ENCODE results near the gene SLC25A21. TPM values are rescaled to one million over a fixed set of nuclear protein-coding genes. Genes with fewer than 3 reads are reported as not detected.

The SLC25A21 gene
- total RNA-seq, 4 donors from 2014 or later = 0.82 to 11.1 TPM; not detected in 2

GRCh38 chr14:37140176-37140575 is 32.2 kb downstream of the SLC25A21 start:
- Histone ChIP-seq H3K9me3 (no peaks in the 10 kb centered on the region), H3K4me1 (no peaks in the 10 kb centered on the region), H3K27ac (no peak overlapping the region), H3K27me3 (no peaks in the 10 kb centered on the region), H3K36me3 (no peaks in the 10 kb centered on the region), H3K4me3 (no peak overlapping the region)
- in situ Hi-C loops (cut with MboI; ENCODE audit: low pct_ligation_motif_present in 1 of 4, low pct_unique_long_range_greater_than_20kb in 1 of 4, low sequenced_read_pairs in 3 of 4) = no loop called here
- TF ChIP-seq CTCF (IDR thresholded peaks at IDR 0.05) (no peak), POLR2AphosphoS5 (IDR thresholded peaks at IDR 0.05) (no peak), POLR2A (IDR thresholded peaks at IDR 0.05) (no peak), EP300 (IDR thresholded peaks at IDR 0.05; ENCODE audit: low read depth) (no peak)
- DNase-seq = no peak
- 81 to 88% methylated on average over 1 to 2 of the region's 2 CpGs for WGBS, 2 donors (ENCODE audit: low coverage in 1 of 2)
- intact Hi-C loops (cut with DNase I; ENCODE audit: low total_unique reads) = no loop called here

GRCh38 chr14:37139710-37140109 is 32.7 kb downstream of the SLC25A21 start:
- intact Hi-C loops (cut with DNase I; ENCODE audit: low total_unique reads) = no loop called here
- H3K27me3 ChIP-seq = no peaks in the 10 kb centered on the region
- no peak for TF ChIP-seq EP300 (IDR thresholded peaks at IDR 0.05; ENCODE audit: low read depth)
- no peak for TF ChIP-seq POLR2AphosphoS5 (IDR thresholded peaks at IDR 0.05)
- TF ChIP-seq CTCF (IDR thresholded peaks at IDR 0.05) = no peak
- TF ChIP-seq POLR2A (IDR thresholded peaks at IDR 0.05) = no peak

GRCh38 chr14:37138898-37139297 is 33.5 kb downstream of the SLC25A21 start:
- WGBS, 2 donors (ENCODE audit: low coverage in 1 of 2) = 70 to 90% methylated on average over 2 of the region's 2 CpGs
- in situ Hi-C loops (cut with MboI; ENCODE audit: low pct_ligation_motif_present in 1 of 4, low pct_unique_long_range_greater_than_20kb in 1 of 4, low sequenced_read_pairs in 3 of 4) = no loop called here
- no peak for DNase-seq

More at GRCh38 chr14:37139710-37140109, 32.7 kb downstream of the SLC25A21 start:
- Histone ChIP-seq H3K4me3 (no peak overlapping the region), H3K4me1 (no peaks in the 10 kb centered on the region), H3K27ac (no peak overlapping the region), H3K36me3 (no peaks in the 10 kb centered on the region), H3K9me3 (no peaks in the 10 kb centered on the region)
- DNase-seq = no peak
- in situ Hi-C loops (cut with MboI; ENCODE audit: low pct_ligation_motif_present in 1 of 4, low pct_unique_long_range_greater_than_20kb in 1 of 4, low sequenced_read_pairs in 3 of 4) = no loop called here
- 80 to 93% methylated on average over 2 to 3 of the region's 3 CpGs for WGBS, 2 donors (ENCODE audit: low coverage in 1 of 2)

GRCh38 chr14:37133284-37133913 is 39.0 kb downstream of the SLC25A21 start:
- 76 to 78% methylated on average over 3 of the region's 3 CpGs for WGBS, 2 donors (ENCODE audit: low coverage in 1 of 2)
- in situ Hi-C loops (cut with MboI; ENCODE audit: low pct_ligation_motif_present in 1 of 4, low pct_unique_long_range_greater_than_20kb in 1 of 4, low sequenced_read_pairs in 3 of 4) (no loop called here), intact Hi-C loops (cut with DNase I; ENCODE audit: low total_unique reads) (no loop called here)
- Histone ChIP-seq H3K36me3 (no peaks in the 10 kb centered on the region), H3K4me3 (no peak overlapping the region), H3K9me3 (no peaks in the 10 kb centered on the region), H3K27me3 (no peaks in the 10 kb centered on the region), H3K4me1 (no peaks in the 10 kb centered on the region), H3K27ac (no peak overlapping the region)
- TF ChIP-seq EP300 (IDR thresholded peaks at IDR 0.05; ENCODE audit: low read depth) (no peak), POLR2A (IDR thresholded peaks at IDR 0.05) (no peak), POLR2AphosphoS5 (IDR thresholded peaks at IDR 0.05) (no peak), CTCF (IDR thresholded peaks at IDR 0.05) (no peak)
- no peak for DNase-seq

More at GRCh38 chr14:37138898-37139297, 33.5 kb downstream of the SLC25A21 start:
- H3K4me1 ChIP-seq = no peaks in the 10 kb centered on the region
- no peaks in the 10 kb centered on the region for H3K36me3 ChIP-seq
- TF ChIP-seq CTCF (IDR thresholded peaks at IDR 0.05) (no peak), POLR2AphosphoS5 (IDR thresholded peaks at IDR 0.05) (no peak), POLR2A (IDR thresholded peaks at IDR 0.05) (no peak)
- intact Hi-C loops (cut with DNase I; ENCODE audit: low total_unique reads) = no loop called here
- no peaks in the 10 kb centered on the region for H3K27me3 ChIP-seq
- H3K4me3 ChIP-seq = no peak overlapping the region
- H3K9me3 ChIP-seq = no peaks in the 10 kb centered on the region
- no peak overlapping the region for H3K27ac ChIP-seq
